SKM-1 treated with dmso at 0.1 percent for 144 hours (cell line): ENCODE results near the gene RPP25L.

Experiments
- DNase-seq: peaks from one replicate; lab custom pipeline; 2025; ENCODE audit not compliant: unreplicated experiment; lab: John Stamatoyannopoulos, UW

The RPP25L gene

GRCh38 chr9:34611251-34611810 lies 566 bp downstream of the RPP25L start:
- no peak for DNase-seq

- DNase-seq, result no peak
These were observed 1.3 kb downstream of the RPP25L start for GRCh38 chr9:34610434-34611206.

- DNase-seq, result no peak
These were observed 4.6 kb downstream of the RPP25L start for GRCh38 chr9:34607331-34607730.

GRCh38 chr9:34606905-34607304 lies 5.0 kb downstream of the RPP25L start:
- DNase-seq, result no peak

GRCh38 chr9:34606190-34606589 lies 5.7 kb downstream of the RPP25L start:
- no peak for DNase-seq

- peak; percentile 41 for DNase-seq
These were observed 8.2 kb downstream of the RPP25L start for GRCh38 chr9:34603610-34604231.

- DNase-seq, result no peak
These were observed 9.8 kb downstream of the RPP25L start for GRCh38 chr9:34601937-34602573.

- DNase-seq, result no peak
These were observed 11.0 kb downstream of the RPP25L start for GRCh38 chr9:34600908-34601307.

GRCh38 chr9:34599546-34599945 lies 12.4 kb downstream of the RPP25L start:
- no peak for DNase-seq

- no peak for DNase-seq
These were observed 17.7 kb downstream of the RPP25L start for GRCh38 chr9:34594177-34594576.

- DNase-seq, result no peak
These were observed 18.8 kb downstream of the RPP25L start for GRCh38 chr9:34592895-34593601.

- DNase-seq, result no peak
These were observed 19.7 kb downstream of the RPP25L start for GRCh38 chr9:34591917-34592866.

- DNase-seq, result peak; percentile 48
These were observed 20.5 kb downstream of the RPP25L start for GRCh38 chr9:34591248-34591916.

GRCh38 chr9:34590381-34591247 lies 21.3 kb downstream of the RPP25L start:
- DNase-seq, result no peak

- no peak for DNase-seq
These were observed 22.1 kb downstream of the RPP25L start, which contains the start of gene CNTFR for GRCh38 chr9:34589636-34590380. Gene CNTFR, minus strand, starts transcription at chr9:34589724. Its CDS starts 20,743 bp downstream, at chr9:34568981.

- DNase-seq, result no peak
These were observed 22.9 kb downstream of the RPP25L start for GRCh38 chr9:34588671-34589635.

GRCh38 chr9:34587271-34587670 lies 24.6 kb downstream of the RPP25L start:
- no peak for DNase-seq
